H9 (cell line): ENCODE results near the gene HOXD8. TPM values are rescaled to one million over a fixed set of nuclear protein-coding genes. Genes with fewer than 3 reads are reported as not detected.

Source experiments
- DNase-seq: peaks from one replicate; pipeline ENCODE4 v3.0.0-alpha.2; 2017
- H2AFZ ChIP-seq: one replicate; pipeline ENCODE4 v1.6.1; 2013; ENCODE audit warnings: mild to moderate bottlenecking, low read length, control low read depth, moderate library complexity
- H2AK5ac ChIP-seq: 2 replicates; pipeline ENCODE4 v1.6.1; 2013; ENCODE audit warnings: low read length, control low read depth, mixed read lengths; ENCODE audit not compliant: insufficient read length
- H2BK120ac ChIP-seq: one replicate; pipeline ENCODE4 v1.6.1; 2013; ENCODE audit warnings: low read depth, mild to moderate bottlenecking, low read length, control low read depth, inconsistent platforms; ENCODE audit not compliant: poor library complexity, severe bottlenecking
- H2BK12ac ChIP-seq: 2 replicates; pipeline ENCODE4 v1.6.1; 2013; ENCODE audit warnings: low read length, control low read depth, mixed read lengths, low read depth; ENCODE audit not compliant: insufficient read length
- H2BK15ac ChIP-seq: 2 replicates; pipeline ENCODE4 v1.6.1; 2013; ENCODE audit warnings: low read depth, low read length, control low read depth
- H2BK20ac ChIP-seq: one replicate; pipeline ENCODE4 v1.6.1; 2013; ENCODE audit warnings: low read depth, mild to moderate bottlenecking, low read length, control low read depth, inconsistent platforms; ENCODE audit not compliant: poor library complexity, severe bottlenecking
- H2BK5ac ChIP-seq: 2 replicates; pipeline ENCODE4 v1.6.1; 2013; ENCODE audit warnings: low read length, control low read depth, mixed read lengths; ENCODE audit not compliant: insufficient read length
- H3K14ac ChIP-seq: 2 replicates; pipeline ENCODE4 v1.6.1; 2013; ENCODE audit warnings: low read length, control low read depth; ENCODE audit not compliant: insufficient read depth
- H3K18ac ChIP-seq: 2 replicates; pipeline ENCODE4 v1.6.1; 2013; ENCODE audit warnings: low read depth, mild to moderate bottlenecking, mixed read lengths, low read length, control low read depth; ENCODE audit not compliant: insufficient read length
- H3K23ac ChIP-seq: 2 replicates; pipeline ENCODE4 v1.6.1; 2013; ENCODE audit warnings: low read length, control low read depth, mixed read lengths, low read depth; ENCODE audit not compliant: insufficient read length
- H3K23me2 ChIP-seq: 2 replicates; pipeline ENCODE4 v1.6.1; 2013; ENCODE audit warnings: low read depth, mild to moderate bottlenecking, mixed read lengths, low read length, control low read depth; ENCODE audit not compliant: insufficient read length, poor library complexity, severe bottlenecking
- H3K27ac ChIP-seq: 2 replicates; pipeline ENCODE4 v1.5.1; 2013; ENCODE audit warnings: low read length, control low read depth, mixed read lengths, low read depth; ENCODE audit not compliant: insufficient read length
- H3K27me3 ChIP-seq: 2 replicates; pipeline ENCODE4 v1.6.1; 2013; ENCODE audit warnings: low read length, control low read depth, inconsistent platforms; ENCODE audit not compliant: insufficient read depth
- H3K4ac ChIP-seq: 2 replicates; pipeline ENCODE4 v1.6.1; 2013; ENCODE audit warnings: low read depth, mild to moderate bottlenecking, control low read depth, inconsistent platforms, low read length, moderate library complexity
- H3K4me1 ChIP-seq: 2 replicates; pipeline ENCODE4 v1.6.1; 2013; ENCODE audit warnings: low read length, control low read depth, inconsistent platforms; ENCODE audit not compliant: insufficient read depth
- H3K4me2 ChIP-seq: 2 replicates; pipeline ENCODE4 v1.6.1; 2013; ENCODE audit warnings: low read length, control low read depth, mixed read lengths; ENCODE audit not compliant: insufficient read length, insufficient read depth
- H3K56ac ChIP-seq: 2 replicates; pipeline ENCODE4 v1.6.1; 2013; ENCODE audit warnings: low read depth, mild to moderate bottlenecking, mixed read lengths, low read length, control low read depth; ENCODE audit not compliant: insufficient read length
- H3K79me1 ChIP-seq: 2 replicates; pipeline ENCODE4 v1.6.1; 2013; ENCODE audit warnings: low read depth, mild to moderate bottlenecking, moderate library complexity, low read length, control low read depth, inconsistent platforms; ENCODE audit not compliant: insufficient read depth, poor library complexity, severe bottlenecking
- H3K79me2 ChIP-seq: 2 replicates; pipeline ENCODE4 v1.6.1; 2013; ENCODE audit warnings: low read length, control low read depth, inconsistent platforms; ENCODE audit not compliant: insufficient read depth
- H3K9ac ChIP-seq: 2 replicates; pipeline ENCODE4 v1.6.1; 2013; ENCODE audit warnings: low read length, control low read depth, mixed read lengths; ENCODE audit not compliant: insufficient read length; ENCODE audit errors: extremely low read depth
- H3K9me3 ChIP-seq: one replicate; pipeline ENCODE4 v1.6.1; 2013; ENCODE audit warnings: low read depth, low read length, inconsistent platforms; ENCODE audit not compliant: control insufficient read depth
- H3T11ph ChIP-seq: one replicate; pipeline ENCODE4 v1.6.1; 2013; ENCODE audit warnings: mild to moderate bottlenecking, low read length, control low read depth, inconsistent platforms
- H4K20me1 ChIP-seq: one replicate; pipeline ENCODE4 v1.6.1; 2013; ENCODE audit not compliant: control insufficient read depth, insufficient read length, insufficient read depth
- H4K5ac ChIP-seq: 2 replicates; pipeline ENCODE4 v1.6.1; 2013; ENCODE audit warnings: low read depth, mild to moderate bottlenecking, mixed read lengths, low read length, control low read depth; ENCODE audit not compliant: insufficient read length
- H4K8ac ChIP-seq: replicated peaks from 2 replicates; pipeline ENCODE4 v1.6.1; 2013; ENCODE audit warnings: low read length, control low read depth, mixed read lengths, low read depth; ENCODE audit not compliant: insufficient read length
- H4K91ac ChIP-seq: 2 replicates; pipeline ENCODE4 v1.6.1; 2013; ENCODE audit warnings: low read depth, mild to moderate bottlenecking, moderate library complexity, mixed read lengths, low read length, control low read depth; ENCODE audit not compliant: insufficient read length
- H3K27ac Mint-ChIP-seq, 3 experiments: 2 replicates in 2 of 3; 3 replicates in 1 of 3; pipeline ENCODE4 v1.8.0; 2020 to 2021; ENCODE audit warnings: mixed read lengths in 3 of 3, mild to moderate bottlenecking in 1 of 3, moderate library complexity in 1 of 3
- H3K27me3 Mint-ChIP-seq: 2 replicates; pipeline ENCODE4 v1.8.0; 2021; ENCODE audit warnings: low read depth, mild to moderate bottlenecking, moderate library complexity, mixed read lengths
- H3K36me3 Mint-ChIP-seq, 3 experiments: 2 replicates in 2 of 3; 3 replicates in 1 of 3; pipeline ENCODE4 v1.8.0; 2020 to 2021; ENCODE audit warnings: low read depth in 3 of 3, mixed read lengths in 3 of 3; ENCODE audit not compliant: insufficient read depth in 1 of 3
- H3K4me1 Mint-ChIP-seq, 2 experiments: 2 replicates each; pipeline ENCODE4 v1.8.0; 2020; ENCODE audit warnings: mixed read lengths in 2 of 2
- H3K4me3 Mint-ChIP-seq, 2 experiments: 2 replicates in 1 of 2; 3 replicates in 1 of 2; pipeline ENCODE4 v1.8.0; 2020 to 2021; ENCODE audit warnings: mild to moderate bottlenecking in 2 of 2, mixed read lengths in 2 of 2, moderate library complexity in 1 of 2
- H3K9me3 Mint-ChIP-seq, 2 experiments: 2 replicates in 1 of 2; 3 replicates in 1 of 2; pipeline ENCODE4 v1.8.0; 2020; ENCODE audit warnings: mild to moderate bottlenecking in 2 of 2, mixed read lengths in 2 of 2, moderate library complexity in 1 of 2
- CTCF ChIP-seq: fragments of 200-600 bp; sonication (generic); conservative IDR thresholded peaks from 3 replicates; pipeline ENCODE4 v1.8.0; 2021; ENCODE audit warnings: antibody characterized with exemption, mild to moderate bottlenecking
- WGBS: extraction: QIAGEN DNeasy Blood & Tissue Kit; methylation state at CpG from one replicate; pipeline ENCODE4 v1.1.7; 2013; ENCODE audit warnings: missing lambda C conversion rate, low lambda C conversion rate, mixed read lengths; ENCODE audit not compliant: insufficient read length; ENCODE audit errors: extremely low coverage; 5-methylcytosine and 5-hydroxymethylcytosine counted together
- total RNA-seq: library from RNA; stranded (reverse); gene quantifications from 2 replicates; pipeline ENCODE4 v1.2.1, GENCODE V29; 2021

Gene HOXD8
- total RNA-seq, 1 experiment from 2014 or later = not detected

- H3K18ac ChIP-seq = no peak overlapping the region
- H2AFZ ChIP-seq = no peak overlapping the region
- peaks cover 5% of the 10 kb centered on the region for H3K23me2 ChIP-seq
- H2BK12ac ChIP-seq = no peak overlapping the region
- H3K4me2 ChIP-seq = peak overlapping the region; percentile 63
- peak; percentile 94 for TF ChIP-seq CTCF
- H4K8ac ChIP-seq = no peak overlapping the region
- peaks cover 83% of the 10 kb centered on the region for H3K27me3 ChIP-seq
- no peak overlapping the region for H3K4ac ChIP-seq
- H3K79me2 ChIP-seq = no peaks in the 10 kb centered on the region
- H3K14ac ChIP-seq = no peak overlapping the region
- H4K5ac ChIP-seq = no peak overlapping the region
- no peaks in the 10 kb centered on the region for H3K79me1 ChIP-seq
- H2BK15ac ChIP-seq = no peak overlapping the region
- no peak overlapping the region for H2AK5ac ChIP-seq
- peaks cover 3% of the 10 kb centered on the region; the same call in 1 of the 2 replicates for H3K4me1 ChIP-seq
- Mint-ChIP-seq H3K27ac (peak overlapping the region in 1 of 3 experiments; percentile 93; a peak in 2 of 7 replicates), H3K4me1 (peaks cover 24 to 37% of the 10 kb centered on the region in 2 experiments), H3K9me3 (peaks cover 2 to 29% of the 10 kb centered on the region in 2 experiments), H3K4me3 (peak overlapping the region; percentile 36 to 76), H3K27me3 (peaks cover 97% of the 10 kb centered on the region), H3K36me3 (no peaks in the 10 kb centered on the region; a peak in 1 of 7 replicates)
- no CpG with 5 or more reads among the region's 45 CpGs for WGBS
- H3T11ph ChIP-seq = no peak overlapping the region
- no peak overlapping the region for H2BK5ac ChIP-seq
- no peak overlapping the region for H4K91ac ChIP-seq
- no peak overlapping the region for H3K27ac ChIP-seq
- no peak overlapping the region for H3K56ac ChIP-seq
- no peak overlapping the region for H3K23ac ChIP-seq
- no peaks in the 10 kb centered on the region for H3K9me3 ChIP-seq
- H4K20me1 ChIP-seq = no peaks in the 10 kb centered on the region
- no peak overlapping the region for H3K9ac ChIP-seq
- peak; percentile 94 for DNase-seq
- H2BK20ac ChIP-seq = no peak overlapping the region
- H2BK120ac ChIP-seq = no peak overlapping the region
These were observed 32.3 kb upstream of the HOXD8 start for GRCh38 chr2:176096986-176097819.
